Testis (tissue), 2 donors: ENCODE measurements around the gene C1orf52.

Source experiments
- POLR2A ChIP-seq: fragments of 450-650 bp; IDR thresholded peaks from one replicate; pipeline ENCODE4 v1.6.1; 2017; ENCODE audit warnings: antibody characterized with exemption, mild to moderate bottlenecking, moderate library complexity
- TF ChIP-seq, protein P1 (sequence below), 3 experiments: fragments of 450-650 bp in 2 of 3; fragments of 200-600 bp in 1 of 3; sonication (generic) in 1 of 3; IDR thresholded peaks; one replicate each; pipeline ENCODE4 v1.5.1; 2016 to 2019; ENCODE audit warnings: antibody characterized with exemption in 3 of 3, mild to moderate bottlenecking in 2 of 3, moderate library complexity in 1 of 3

- TF ChIP-seq POLR2A: peak; percentile 58
- TF ChIP-seq, protein P1, sequence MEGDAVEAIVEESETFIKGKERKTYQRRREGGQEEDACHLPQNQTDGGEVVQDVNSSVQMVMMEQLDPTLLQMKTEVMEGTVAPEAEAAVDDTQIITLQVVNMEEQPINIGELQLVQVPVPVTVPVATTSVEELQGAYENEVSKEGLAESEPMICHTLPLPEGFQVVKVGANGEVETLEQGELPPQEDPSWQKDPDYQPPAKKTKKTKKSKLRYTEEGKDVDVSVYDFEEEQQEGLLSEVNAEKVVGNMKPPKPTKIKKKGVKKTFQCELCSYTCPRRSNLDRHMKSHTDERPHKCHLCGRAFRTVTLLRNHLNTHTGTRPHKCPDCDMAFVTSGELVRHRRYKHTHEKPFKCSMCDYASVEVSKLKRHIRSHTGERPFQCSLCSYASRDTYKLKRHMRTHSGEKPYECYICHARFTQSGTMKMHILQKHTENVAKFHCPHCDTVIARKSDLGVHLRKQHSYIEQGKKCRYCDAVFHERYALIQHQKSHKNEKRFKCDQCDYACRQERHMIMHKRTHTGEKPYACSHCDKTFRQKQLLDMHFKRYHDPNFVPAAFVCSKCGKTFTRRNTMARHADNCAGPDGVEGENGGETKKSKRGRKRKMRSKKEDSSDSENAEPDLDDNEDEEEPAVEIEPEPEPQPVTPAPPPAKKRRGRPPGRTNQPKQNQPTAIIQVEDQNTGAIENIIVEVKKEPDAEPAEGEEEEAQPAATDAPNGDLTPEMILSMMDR (IDR thresholded peaks at IDR 0.05): no peak
Measured at GRCh38 chr1:85276215-85276977, 16.9 kb upstream of the C1orf52 start, which contains the start of gene BCL10.
